Eye (tissue), 1 donor: Measurements from ENCODE around the gene FAM227B.
"Not testable (repeated sequence)": the region's sequence is repeated elsewhere in the genome, so short reads cannot be mapped to it uniquely, and the experiment has no call there.

Source experiments
- DNase-seq: peaks from one replicate; pipeline ENCODE4 v3.0.0-alpha.2; 2015

Gene FAM227B

GRCh38 chr15:49366496-49366895 lies 254.1 kb downstream of the FAM227B start:
- DNase-seq, result no peak

DNA sequence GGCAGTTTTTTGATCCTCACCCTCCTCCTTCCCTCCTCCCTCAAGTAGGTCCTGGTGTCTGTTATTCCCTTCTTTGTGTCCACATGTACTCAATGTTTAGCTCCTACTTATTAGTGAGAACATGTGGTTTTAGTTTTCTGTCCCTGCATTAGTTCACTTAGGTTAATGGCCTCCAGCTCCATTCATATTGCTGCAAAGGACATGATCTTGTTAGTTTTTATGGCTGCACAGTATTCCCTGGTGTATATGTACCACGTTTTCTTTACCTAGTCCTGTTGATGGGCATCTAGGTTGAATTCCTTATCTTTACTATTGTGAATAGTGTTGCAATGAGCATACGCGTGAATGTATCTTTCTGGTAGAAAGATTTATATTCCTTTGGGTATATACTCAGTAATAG lies 259.2 kb downstream of the FAM227B start:
- DNase-seq, result no peak

- not testable (repeated sequence) for DNase-seq
Measured at GRCh38 chr15:49354439-49354838, 266.2 kb downstream of the FAM227B start.

GRCh38 chr15:49343546-49343945 lies 277.1 kb downstream of the FAM227B start:
- no peak for DNase-seq

GRCh38 chr15:49339656-49340055 lies 281.0 kb downstream of the FAM227B start:
- DNase-seq, result no peak

DNA sequence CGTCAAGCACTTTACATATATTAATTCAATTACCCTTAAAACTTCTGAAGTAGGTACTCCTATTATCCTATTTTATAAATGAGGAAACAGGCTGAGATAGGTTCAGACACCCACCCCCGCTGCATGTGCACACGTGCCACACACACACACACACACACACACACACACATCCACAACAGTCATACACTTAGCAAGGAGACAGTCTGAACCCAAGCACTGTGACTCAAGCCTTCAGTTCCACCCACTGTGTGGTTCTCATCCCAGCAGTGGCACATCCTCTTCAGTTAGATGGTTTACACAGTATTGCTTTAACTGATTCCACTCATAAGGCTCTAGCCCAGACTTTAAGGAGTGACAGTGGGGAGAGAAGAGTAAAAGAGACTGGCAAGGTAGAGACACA lies 288.7 kb downstream of the FAM227B start:
- no peak for DNase-seq

GRCh38 chr15:49331442-49331841 lies 289.2 kb downstream of the FAM227B start:
- no peak for DNase-seq

- no peak for DNase-seq
Measured at GRCh38 chr15:49330166-49330565, 290.5 kb downstream of the FAM227B start.

DNA sequence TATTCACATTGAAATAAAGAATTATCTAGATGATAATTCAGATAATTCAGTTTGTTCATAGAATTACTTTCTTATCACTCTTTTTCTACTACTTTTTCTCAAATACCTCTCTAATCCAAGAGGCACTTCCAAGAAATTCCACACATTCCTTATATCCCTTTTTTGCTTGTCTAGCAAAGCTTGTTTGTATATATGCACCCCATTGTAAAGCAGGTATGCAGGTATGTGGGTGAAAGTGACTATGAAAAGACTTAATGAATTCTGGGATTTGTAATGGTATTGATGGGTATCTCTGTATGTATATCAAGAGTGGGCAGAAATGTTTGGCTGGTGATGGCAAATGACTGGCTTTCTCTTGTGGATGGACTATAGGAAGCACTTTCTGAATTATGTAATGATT lies 291.7 kb downstream of the FAM227B start:
- no peak for DNase-seq

GRCh38 chr15:49327927-49328326 lies 292.7 kb downstream of the FAM227B start:
- DNase-seq, result no peak

GRCh38 chr15:49323207-49323606 lies 297.4 kb downstream of the FAM227B start:
- no peak for DNase-seq

DNA sequence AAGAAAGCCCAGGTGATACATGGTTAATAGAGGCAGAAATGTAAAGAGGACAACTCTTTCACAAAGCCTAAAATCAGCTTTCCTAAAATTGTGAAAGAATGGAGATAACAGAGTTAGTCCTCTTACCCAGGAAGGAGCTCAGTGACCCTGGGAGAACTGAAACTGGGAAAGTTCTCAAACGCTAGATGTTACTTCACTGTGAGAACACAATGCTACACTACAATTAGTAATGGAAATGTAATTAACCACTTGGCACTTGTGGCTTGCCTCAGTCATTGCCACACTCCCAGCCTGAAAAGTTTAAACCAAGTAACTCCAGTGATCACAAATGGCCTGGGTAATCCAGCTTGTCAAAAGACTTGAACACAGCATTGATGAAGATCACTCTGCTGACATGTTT lies 300.3 kb downstream of the FAM227B start:
- DNase-seq, result no peak

DNA sequence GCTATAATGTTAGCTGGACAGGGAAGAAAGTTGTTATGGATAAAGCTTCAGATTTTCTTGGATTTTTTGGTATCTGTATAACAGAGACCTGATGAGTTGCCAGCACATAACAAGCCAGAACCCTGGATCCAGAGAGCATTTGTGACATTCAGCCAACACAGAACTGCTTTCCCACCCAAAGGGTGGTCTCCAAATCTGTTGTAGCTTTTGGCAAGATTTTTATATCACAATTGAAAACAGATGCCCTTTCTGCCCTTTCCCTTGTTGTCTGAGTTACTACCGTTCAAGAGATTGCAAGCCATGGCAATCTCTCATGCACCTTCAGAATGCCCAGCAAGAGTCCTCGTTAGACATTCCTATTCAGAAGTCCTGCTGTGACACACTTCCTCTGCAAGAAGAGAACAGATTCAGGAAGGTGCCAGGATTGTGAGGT lies 305.2 kb downstream of the FAM227B start:
- peak; percentile 70 for DNase-seq

- DNase-seq, result peak; percentile 16
Measured at GRCh38 chr15:49314716-49315115, 305.9 kb downstream of the FAM227B start.

- peak; percentile 7 for DNase-seq
Measured at GRCh38 chr15:49313650-49314049, 307.0 kb downstream of the FAM227B start.

DNA sequence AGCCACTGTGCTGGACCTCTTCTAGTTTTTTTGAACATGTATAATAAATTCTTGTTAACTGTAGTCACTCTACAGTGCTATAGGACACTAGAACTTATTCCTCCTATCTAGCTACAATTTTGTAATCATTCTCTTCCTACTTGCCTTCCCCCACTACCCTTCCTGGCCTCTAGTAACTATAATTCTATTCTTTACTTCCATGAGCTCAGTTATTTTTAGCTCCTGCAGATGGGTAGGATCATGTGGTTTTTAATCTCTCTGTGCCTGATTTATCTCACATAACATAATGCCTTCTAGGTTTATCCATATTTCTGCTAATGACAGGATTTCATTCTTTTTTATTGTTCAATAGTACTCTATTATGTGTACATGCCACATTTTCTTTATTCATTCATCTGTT lies 310.7 kb downstream of the FAM227B start:
- DNase-seq, result no peak

DNA sequence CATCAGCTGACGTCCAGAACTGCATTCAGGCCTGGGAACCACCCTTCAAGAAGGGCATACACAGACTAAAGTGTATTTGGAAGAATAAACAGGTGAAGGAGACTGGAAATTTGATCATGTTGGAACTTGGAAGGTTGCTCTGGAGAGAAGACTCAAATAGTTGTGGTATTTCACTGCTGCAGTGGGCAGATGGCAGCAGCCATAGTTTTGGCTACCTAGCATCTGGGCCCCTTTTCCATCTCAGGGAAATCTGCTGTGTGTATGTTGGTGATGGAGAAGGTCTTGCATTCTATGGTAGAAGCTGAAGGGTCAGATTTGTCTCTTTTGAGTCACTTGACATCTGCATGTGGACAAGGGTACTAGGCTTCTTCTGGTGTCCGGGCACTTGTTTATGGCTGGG lies 311.9 kb downstream of the FAM227B start:
- DNase-seq, result no peak

- no peak for DNase-seq
Measured at GRCh38 chr15:49306551-49306950, 314.1 kb downstream of the FAM227B start.

- no peak for DNase-seq
Measured at GRCh38 chr15:49303003-49303402, 317.6 kb downstream of the FAM227B start.

GRCh38 chr15:49301562-49301961 lies 319.1 kb downstream of the FAM227B start:
- DNase-seq, result no peak

DNA sequence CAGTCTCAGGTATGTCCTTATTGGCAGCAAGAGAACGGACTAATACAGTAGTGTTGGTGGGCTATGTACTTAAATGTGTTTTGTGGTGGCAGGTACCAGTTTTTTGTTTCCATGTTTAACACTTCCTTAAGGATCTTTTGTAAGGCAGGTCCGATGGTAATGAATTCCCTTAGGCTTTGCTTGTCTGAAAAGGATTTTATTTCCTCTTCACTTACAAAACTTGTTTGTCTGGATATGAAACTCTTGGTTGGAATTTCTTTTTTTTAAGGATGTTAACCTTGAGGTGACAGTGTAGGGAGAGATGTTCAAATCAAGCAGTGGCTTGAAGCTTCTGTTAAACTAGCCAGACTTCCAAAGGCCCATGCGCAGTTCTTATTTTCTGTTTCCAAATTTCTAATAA lies 319.8 kb downstream of the FAM227B start:
- no peak for DNase-seq

DNA sequence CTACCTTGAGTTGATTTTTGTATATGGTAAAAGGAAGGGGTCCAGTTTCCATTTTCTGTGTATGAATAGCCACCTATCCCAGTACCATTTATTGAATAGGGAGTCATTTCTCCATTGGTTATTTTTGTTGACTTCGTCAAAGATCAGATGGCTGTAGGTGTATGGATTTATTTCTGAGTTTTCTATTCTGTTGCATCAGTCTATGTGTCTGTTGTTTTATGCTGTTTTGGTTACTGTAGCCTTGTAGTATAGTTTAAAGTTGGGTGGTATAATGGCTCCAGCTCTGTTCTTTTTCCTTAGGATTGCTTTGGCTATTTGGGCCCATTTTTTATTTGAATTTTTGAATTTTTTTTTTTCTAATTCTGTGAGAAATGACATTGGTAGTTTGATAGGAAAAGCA lies 323.0 kb downstream of the FAM227B start:
- no peak for DNase-seq

- DNase-seq, result no peak
Measured at GRCh38 chr15:49296258-49296657, 324.4 kb downstream of the FAM227B start.

GRCh38 chr15:49293941-49294340 lies 326.7 kb downstream of the FAM227B start:
- no peak for DNase-seq

GRCh38 chr15:49290191-49290590 lies 330.4 kb downstream of the FAM227B start:
- peak; percentile 32 for DNase-seq

- DNase-seq, result no peak
Measured at GRCh38 chr15:49288391-49288790, 332.2 kb downstream of the FAM227B start.
